DOHH2 (cell line): ENCODE results near the gene BAG5.

Experiments
- EZH2phosphoT487 ChIP-seq: fragments of 200-600 bp; sonication (generic); IDR thresholded peaks from 2 replicates; pipeline ENCODE4 v1.6.1; 2017; ENCODE audit warnings: borderline replicate concordance, mild to moderate bottlenecking, antibody characterized with exemption, low read length, moderate library complexity, mixed read lengths
- TF ChIP-seq, protein P1 (sequence below): fragments of 200-600 bp; sonication (generic); IDR thresholded peaks from one replicate; pipeline ENCODE4 v1.5.1; 2014; ENCODE audit warnings: antibody characterized with exemption, mild to moderate bottlenecking, low read depth, low read length; ENCODE audit not compliant: poor library complexity, severe bottlenecking

GRCh38 chr14:103529383-103530365 is 32.8 kb downstream of the BAG5 start:
- TF ChIP-seq, protein P1, sequence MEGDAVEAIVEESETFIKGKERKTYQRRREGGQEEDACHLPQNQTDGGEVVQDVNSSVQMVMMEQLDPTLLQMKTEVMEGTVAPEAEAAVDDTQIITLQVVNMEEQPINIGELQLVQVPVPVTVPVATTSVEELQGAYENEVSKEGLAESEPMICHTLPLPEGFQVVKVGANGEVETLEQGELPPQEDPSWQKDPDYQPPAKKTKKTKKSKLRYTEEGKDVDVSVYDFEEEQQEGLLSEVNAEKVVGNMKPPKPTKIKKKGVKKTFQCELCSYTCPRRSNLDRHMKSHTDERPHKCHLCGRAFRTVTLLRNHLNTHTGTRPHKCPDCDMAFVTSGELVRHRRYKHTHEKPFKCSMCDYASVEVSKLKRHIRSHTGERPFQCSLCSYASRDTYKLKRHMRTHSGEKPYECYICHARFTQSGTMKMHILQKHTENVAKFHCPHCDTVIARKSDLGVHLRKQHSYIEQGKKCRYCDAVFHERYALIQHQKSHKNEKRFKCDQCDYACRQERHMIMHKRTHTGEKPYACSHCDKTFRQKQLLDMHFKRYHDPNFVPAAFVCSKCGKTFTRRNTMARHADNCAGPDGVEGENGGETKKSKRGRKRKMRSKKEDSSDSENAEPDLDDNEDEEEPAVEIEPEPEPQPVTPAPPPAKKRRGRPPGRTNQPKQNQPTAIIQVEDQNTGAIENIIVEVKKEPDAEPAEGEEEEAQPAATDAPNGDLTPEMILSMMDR: no peak
- TF ChIP-seq EZH2phosphoT487: no peak
